ENCODE measurements around the gene COMMD7.
A peak's percentile ranks its signal among the peaks of the same experiment; 100 is the strongest.
"Not testable (repeated sequence)": the region's sequence is repeated elsewhere in the genome, so short reads cannot be mapped to it uniquely, and the experiment has no call there.

Gene COMMD7

DNA sequence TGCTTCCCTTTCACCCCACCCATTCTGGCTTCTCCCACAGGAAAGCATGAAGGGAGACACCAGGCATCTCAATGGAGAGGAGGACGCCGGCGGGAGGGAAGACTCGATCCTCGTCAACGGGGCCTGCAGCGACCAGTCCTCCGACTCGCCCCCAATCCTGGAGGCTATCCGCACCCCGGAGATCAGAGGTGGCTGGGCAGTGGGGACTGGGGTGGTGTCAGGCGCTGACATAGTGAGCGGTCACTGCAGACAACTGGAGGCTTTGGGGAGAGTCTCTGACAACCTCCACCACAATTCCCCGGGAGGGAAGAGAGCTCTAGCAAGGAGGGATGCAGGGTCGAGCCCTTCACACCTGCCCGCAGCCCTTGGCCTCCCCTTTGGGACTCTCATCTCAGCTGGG is 37.0 kb upstream of the COMMD7 start:
- peaks cover 12% of the 10 kb centered on the region for H3K4me1 ChIP-seq (ENCODE audit: control insufficient read depth, insufficient read depth, low read length, poor library complexity, severe bottlenecking)
- H3K36me3 ChIP-seq (ENCODE audit: control insufficient read depth, insufficient read depth, low read length) = peaks cover 57% of the 10 kb centered on the region
- 86 to 87% methylated on average over 13 to 14 of the region's 16 CpGs for WGBS, 2 experiments (ENCODE audit: insufficient coverage in 2 of 2)
- no peaks in the 10 kb centered on the region for H3K9me3 ChIP-seq (ENCODE audit: control insufficient read depth, low read length)
- no peak overlapping the region for H3K4me3 ChIP-seq (ENCODE audit: extremely low read depth, insufficient read depth, low read length, poor library complexity, severe bottlenecking)
- H3K27ac ChIP-seq (ENCODE audit: low read depth, low read length, severe bottlenecking) = peak overlapping the region; percentile 41

DNA sequence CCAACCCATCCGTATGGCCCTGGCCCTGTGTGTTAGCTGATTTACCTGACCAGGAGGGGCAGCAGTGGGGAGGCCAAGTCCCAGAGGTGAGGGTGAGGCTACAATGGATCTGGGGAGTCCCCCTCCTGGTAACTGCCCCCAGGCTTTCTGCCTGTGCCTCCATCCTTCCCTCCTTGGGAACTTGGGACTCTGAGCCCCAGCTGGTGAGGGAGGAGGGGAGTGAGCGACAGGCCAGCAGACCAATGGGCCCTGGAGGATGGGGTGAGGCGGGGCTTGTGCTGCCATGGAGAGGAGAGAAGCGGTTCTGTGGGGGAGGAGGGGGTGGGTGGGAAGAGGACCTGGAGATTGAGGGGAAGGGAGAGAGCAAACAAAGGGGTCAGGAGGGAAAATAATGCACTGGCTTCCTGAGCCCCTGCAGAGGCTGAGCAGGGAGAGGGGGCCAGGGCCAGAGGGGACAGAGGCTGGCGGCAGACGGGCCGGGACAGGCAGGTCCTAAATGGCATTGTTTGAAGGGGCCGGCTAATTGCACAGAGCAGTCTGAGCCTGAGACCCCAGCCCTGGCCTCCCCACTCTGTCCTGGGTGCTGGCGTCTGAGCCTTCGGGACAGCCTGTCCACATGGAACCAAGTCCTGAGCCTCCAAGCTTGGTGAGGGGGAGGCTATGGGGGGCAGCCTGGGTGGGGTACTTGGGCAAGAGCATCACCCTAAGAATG is 36.4 kb upstream of the COMMD7 start:
- 78 to 89% methylated on average over 6 to 9 of the region's 10 CpGs for WGBS, 2 experiments (ENCODE audit: insufficient coverage in 2 of 2)
- Histone ChIP-seq H3K27ac (ENCODE audit: low read depth, low read length, severe bottlenecking) (peak overlapping the region; percentile 41), H3K36me3 (ENCODE audit: control insufficient read depth, insufficient read depth, low read length) (peaks cover 51% of the 10 kb centered on the region), H3K4me3 (ENCODE audit: extremely low read depth, insufficient read depth, low read length, poor library complexity, severe bottlenecking) (no peak overlapping the region), H3K4me1 (ENCODE audit: control insufficient read depth, insufficient read depth, low read length, poor library complexity, severe bottlenecking) (peaks cover 12% of the 10 kb centered on the region), H3K9me3 (ENCODE audit: control insufficient read depth, low read length) (no peaks in the 10 kb centered on the region)

DNA sequence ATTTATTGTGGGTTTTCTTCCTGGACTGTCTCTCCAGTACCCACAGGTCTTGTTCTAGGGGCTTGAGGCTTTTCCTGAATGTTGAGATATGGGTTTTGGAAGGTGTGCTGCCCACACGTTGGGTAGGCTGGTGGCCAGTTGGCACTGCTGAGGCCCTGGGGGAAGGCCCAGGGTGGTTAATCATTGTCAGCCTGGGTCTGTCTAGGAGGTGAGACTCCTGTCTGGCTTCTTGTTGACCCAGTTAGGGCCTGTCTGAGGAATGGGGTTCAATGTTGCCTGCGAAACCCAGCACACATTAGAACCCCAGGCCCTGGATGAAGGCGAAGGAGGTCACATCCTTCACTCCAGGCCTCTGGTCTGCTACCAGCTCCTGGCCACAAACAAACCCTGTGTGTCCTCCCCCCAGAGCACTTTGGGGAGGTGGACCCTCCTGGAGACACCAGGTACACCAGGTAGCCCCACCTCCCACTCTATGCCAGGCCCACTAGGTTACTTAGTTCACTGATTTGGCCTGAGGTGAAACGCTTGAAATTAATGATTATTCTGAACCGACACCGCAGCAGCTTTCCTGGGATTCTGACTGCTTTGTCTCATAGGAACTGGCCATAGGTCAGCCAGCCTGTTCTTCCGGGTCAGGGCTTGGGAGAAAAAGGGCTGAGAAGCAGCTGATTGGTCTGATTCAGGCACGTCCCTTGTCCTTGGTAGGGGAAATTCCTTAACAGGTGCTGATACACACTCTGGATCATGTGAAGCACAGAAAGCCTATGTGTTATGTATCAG is 34.1 kb upstream of the COMMD7 start:
- H3K4me1 ChIP-seq (ENCODE audit: control insufficient read depth, insufficient read depth, low read length, poor library complexity, severe bottlenecking) = peaks cover 12% of the 10 kb centered on the region
- H3K9me3 ChIP-seq (ENCODE audit: control insufficient read depth, low read length) = no peaks in the 10 kb centered on the region
- H3K4me3 ChIP-seq (ENCODE audit: extremely low read depth, insufficient read depth, low read length, poor library complexity, severe bottlenecking) = no peak overlapping the region
- H3K36me3 ChIP-seq (ENCODE audit: control insufficient read depth, insufficient read depth, low read length) = peaks cover 31% of the 10 kb centered on the region
- no peak overlapping the region for H3K27ac ChIP-seq (ENCODE audit: low read depth, low read length, severe bottlenecking)
- WGBS, 2 experiments (ENCODE audit: insufficient coverage in 2 of 2) = 91 to 95% methylated on average over 8 of the region's 8 CpGs

DNA sequence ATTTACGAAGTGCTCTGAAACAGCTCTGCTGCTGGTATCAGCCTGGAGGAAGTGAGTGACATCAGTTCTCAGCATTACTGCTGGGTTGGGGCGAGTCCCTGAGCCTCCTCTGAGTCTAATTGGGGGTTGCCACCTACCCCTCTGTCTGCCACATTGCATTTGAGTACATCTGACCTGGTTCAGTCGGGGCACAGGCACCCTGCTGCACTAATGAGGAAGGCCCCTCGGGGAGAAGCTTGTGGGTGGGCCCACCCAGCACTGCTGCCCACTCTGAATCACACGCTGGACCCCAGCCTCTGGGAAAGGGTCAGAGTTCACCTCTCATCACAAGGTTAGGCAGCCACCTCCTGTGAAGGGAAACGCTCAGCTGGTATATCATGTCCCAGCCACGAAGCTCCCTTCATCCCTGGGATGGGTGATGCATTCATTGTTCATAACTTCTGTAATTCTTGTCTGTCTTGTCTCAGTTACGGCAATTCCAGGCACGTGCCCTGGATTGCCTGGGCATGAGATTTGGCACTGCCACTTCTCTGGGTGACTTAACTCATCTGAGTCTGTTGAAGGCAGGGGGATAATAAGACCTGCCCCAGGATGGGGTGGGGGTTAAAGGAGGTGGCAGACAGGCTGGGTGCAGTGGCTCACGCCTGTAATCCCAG is 32.2 kb upstream of the COMMD7 start:
- WGBS, 2 experiments (ENCODE audit: insufficient coverage in 2 of 2) = 92 to 96% methylated on average over 8 of the region's 10 CpGs
- Histone ChIP-seq H3K36me3 (ENCODE audit: control insufficient read depth, insufficient read depth, low read length) (peaks cover 12% of the 10 kb centered on the region), H3K9me3 (ENCODE audit: control insufficient read depth, low read length) (no peaks in the 10 kb centered on the region), H3K27ac (ENCODE audit: low read depth, low read length, severe bottlenecking) (no peak overlapping the region), H3K4me1 (ENCODE audit: control insufficient read depth, insufficient read depth, low read length, poor library complexity, severe bottlenecking) (peaks cover 16% of the 10 kb centered on the region), H3K4me3 (ENCODE audit: extremely low read depth, insufficient read depth, low read length, poor library complexity, severe bottlenecking) (no peak overlapping the region)

DNA sequence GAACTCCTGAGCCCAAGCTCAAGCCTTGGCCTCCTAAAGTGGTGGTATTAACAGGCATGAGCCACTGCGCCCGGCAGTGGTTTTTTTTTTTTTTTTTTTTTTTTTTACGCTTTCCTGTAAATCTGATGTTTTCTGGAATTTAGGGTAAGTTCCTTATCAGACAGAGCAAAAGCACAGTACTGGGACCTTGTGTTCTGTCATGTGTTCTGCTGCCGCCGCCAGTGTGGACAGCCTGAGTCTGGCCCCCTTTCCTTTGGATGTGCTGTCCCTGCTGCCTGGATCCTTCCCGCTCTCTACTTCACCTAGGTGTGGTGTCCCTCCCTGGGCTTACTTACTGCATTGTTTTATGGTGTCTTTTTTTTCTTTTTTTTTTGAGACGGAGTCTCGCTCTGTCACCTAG is 30.6 kb upstream of the COMMD7 start:
- peaks cover 16% of the 10 kb centered on the region for H3K4me1 ChIP-seq (ENCODE audit: control insufficient read depth, insufficient read depth, low read length, poor library complexity, severe bottlenecking)
- peaks cover 6% of the 10 kb centered on the region for H3K36me3 ChIP-seq (ENCODE audit: control insufficient read depth, insufficient read depth, low read length)
- H3K4me3 ChIP-seq (ENCODE audit: extremely low read depth, insufficient read depth, low read length, poor library complexity, severe bottlenecking) = no peak overlapping the region
- H3K9me3 ChIP-seq (ENCODE audit: control insufficient read depth, low read length) = no peaks in the 10 kb centered on the region
- no peak overlapping the region for H3K27ac ChIP-seq (ENCODE audit: low read depth, low read length, severe bottlenecking)
- WGBS, 2 experiments (ENCODE audit: insufficient coverage in 2 of 2) = 92% methylated on average over 3 to 4 of the region's 8 CpGs

DNA sequence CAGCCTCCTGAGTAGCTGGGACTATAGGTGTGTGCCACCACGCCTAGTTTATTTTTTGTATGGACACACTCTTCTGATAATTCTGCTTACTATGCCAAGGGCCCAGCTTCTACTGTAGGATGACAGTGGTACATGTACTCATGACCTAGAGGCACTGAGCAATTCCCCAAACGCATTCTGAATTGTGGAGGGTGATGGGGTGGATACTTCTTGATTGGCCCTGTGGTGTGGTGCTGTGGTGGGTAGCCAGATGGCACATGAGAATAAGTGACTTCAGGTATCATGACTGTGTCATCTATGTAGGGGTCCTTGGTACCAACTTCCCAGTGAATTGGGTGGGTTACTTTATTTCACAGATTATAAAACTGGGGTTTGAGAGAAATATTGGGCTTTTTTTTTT is 30.0 kb upstream of the COMMD7 start:
- Histone ChIP-seq H3K27ac (ENCODE audit: low read depth, low read length, severe bottlenecking) (no peak overlapping the region), H3K9me3 (ENCODE audit: control insufficient read depth, low read length) (no peaks in the 10 kb centered on the region)

DNA sequence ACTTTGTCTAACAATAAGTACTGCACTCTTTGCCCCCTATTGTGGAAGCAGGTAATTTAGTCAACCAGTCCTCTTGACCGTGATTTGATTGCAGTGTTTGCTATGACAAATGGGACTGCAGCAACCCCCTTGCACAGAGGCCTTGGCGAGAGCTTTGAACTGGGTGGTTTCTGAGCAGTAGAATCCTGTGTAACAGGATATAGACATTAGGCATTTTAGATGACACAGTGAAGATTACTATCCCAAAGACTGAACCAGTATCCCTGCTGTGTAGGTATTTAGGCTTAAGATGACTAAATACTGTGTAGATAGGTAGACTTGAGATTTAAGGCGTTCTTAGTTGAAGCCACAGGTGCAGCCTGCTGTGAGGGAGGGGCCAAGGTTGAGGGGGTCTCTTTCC is 28.8 kb upstream of the COMMD7 start:
- Histone ChIP-seq H3K4me1 (ENCODE audit: control insufficient read depth, insufficient read depth, low read length, poor library complexity, severe bottlenecking) (peaks cover 16% of the 10 kb centered on the region), H3K27ac (ENCODE audit: low read depth, low read length, severe bottlenecking) (no peak overlapping the region), H3K4me3 (ENCODE audit: extremely low read depth, insufficient read depth, low read length, poor library complexity, severe bottlenecking) (no peak overlapping the region), H3K36me3 (ENCODE audit: control insufficient read depth, insufficient read depth, low read length) (peaks cover 11% of the 10 kb centered on the region), H3K9me3 (ENCODE audit: control insufficient read depth, low read length) (no peaks in the 10 kb centered on the region)
- WGBS, 2 experiments (ENCODE audit: insufficient coverage in 2 of 2) = 100% methylated on average over 2 to 3 of the region's 3 CpGs

More for the DNA sequence above, 30.0 kb upstream of the COMMD7 start:
- Histone ChIP-seq H3K4me3 (ENCODE audit: extremely low read depth, insufficient read depth, low read length, poor library complexity, severe bottlenecking) (no peak overlapping the region), H3K4me1 (ENCODE audit: control insufficient read depth, insufficient read depth, low read length, poor library complexity, severe bottlenecking) (peaks cover 16% of the 10 kb centered on the region), H3K36me3 (ENCODE audit: control insufficient read depth, insufficient read depth, low read length) (peaks cover 3% of the 10 kb centered on the region)
- 90 to 92% methylated on average over 2 of the region's 2 CpGs for WGBS, 2 experiments (ENCODE audit: insufficient coverage in 2 of 2)

DNA sequence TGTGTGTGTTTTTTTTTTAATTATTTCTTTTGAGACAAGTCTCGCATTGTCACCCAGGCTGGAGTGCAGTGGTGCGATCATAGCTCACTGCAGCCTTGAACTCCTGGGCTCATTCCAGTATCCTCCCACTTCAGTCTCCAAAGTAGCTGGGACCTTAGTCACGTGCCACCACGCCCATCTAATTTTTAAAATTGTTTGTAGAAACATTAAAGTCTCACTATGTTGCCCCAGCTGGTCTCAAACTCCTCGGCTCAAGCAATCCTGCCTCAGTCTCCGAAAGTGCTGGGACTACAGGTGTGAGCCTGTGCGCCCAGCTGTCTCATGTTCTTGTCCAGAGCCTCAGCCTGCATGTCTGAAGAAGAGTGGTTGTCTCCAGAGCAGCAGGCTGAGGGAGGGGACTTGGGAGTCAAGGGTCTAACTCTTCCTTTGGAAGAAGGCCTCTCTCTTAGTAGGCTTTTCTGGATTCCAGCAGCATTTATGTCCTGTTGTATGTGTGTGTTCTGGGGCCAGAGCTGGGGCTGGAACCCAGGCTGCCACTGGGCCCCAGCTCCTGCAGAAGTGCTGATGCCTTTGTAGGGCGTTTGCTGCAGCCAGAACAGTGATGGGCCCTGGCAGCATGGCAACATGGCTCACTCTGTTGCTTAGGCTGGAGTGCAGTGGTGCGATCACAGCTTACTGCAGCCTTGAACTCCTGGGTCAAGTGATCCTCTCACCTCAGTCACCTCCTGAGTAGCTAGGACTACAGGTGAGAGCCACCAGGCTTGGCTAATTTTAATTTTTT is 24.3 kb upstream of the COMMD7 start:
- H3K27ac ChIP-seq (ENCODE audit: low read depth, low read length, severe bottlenecking) = no peak overlapping the region
- H3K36me3 ChIP-seq (ENCODE audit: control insufficient read depth, insufficient read depth, low read length) = peaks cover 11% of the 10 kb centered on the region
- H3K4me1 ChIP-seq (ENCODE audit: control insufficient read depth, insufficient read depth, low read length, poor library complexity, severe bottlenecking) = peaks cover 17% of the 10 kb centered on the region
- 90 to 95% methylated on average over 5 to 7 of the region's 9 CpGs for WGBS, 2 experiments (ENCODE audit: insufficient coverage in 2 of 2)
- no peak overlapping the region for H3K4me3 ChIP-seq (ENCODE audit: extremely low read depth, insufficient read depth, low read length, poor library complexity, severe bottlenecking)
- H3K9me3 ChIP-seq (ENCODE audit: control insufficient read depth, low read length) = no peaks in the 10 kb centered on the region

DNA sequence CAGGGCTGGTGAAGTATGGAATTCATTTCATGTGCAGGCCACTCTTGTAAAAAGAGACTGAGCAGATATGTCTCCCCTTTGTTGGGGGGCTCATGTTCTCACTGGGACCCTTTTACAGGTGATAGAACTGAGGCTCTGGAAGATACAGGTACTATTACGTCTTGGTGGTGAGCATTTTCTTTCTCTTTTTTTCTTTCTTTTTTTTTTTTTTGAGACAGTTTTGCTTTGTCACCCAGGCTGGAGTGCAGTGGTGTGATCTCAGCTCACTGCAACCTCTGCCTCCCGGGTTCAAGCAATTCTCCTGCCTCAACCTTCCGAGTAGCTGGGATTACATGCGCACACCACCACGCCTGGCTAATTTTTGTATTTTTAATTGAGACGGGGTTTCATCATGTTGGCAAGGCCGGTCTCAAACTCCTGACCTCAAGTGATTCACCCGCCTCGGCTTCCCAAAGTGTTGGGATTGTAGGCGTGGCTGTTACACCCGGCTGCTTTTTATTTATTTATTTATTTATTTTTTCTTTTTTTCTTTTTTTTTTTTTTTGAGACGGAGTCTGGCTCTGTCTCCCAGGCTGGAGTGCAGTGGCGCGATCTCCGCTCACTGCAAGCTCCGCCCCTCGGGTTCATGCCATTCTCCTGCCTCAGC is 22.1 kb upstream of the COMMD7 start:
- H3K4me1 ChIP-seq (ENCODE audit: control insufficient read depth, insufficient read depth, low read length, poor library complexity, severe bottlenecking) = peaks cover 21% of the 10 kb centered on the region
- H3K4me3 ChIP-seq (ENCODE audit: extremely low read depth, insufficient read depth, low read length, poor library complexity, severe bottlenecking) = not testable (repeated sequence)

More for the DNA sequence above, 22.1 kb upstream of the COMMD7 start:
- whole genome bisulfite sequencing, 2 experiments (ENCODE audit: insufficient coverage in 2 of 2) = 90 to 97% methylated on average over 5 to 9 of the region's 17 CpGs
- not testable (repeated sequence) for H3K9me3 ChIP-seq (ENCODE audit: control insufficient read depth, low read length)
- peak overlapping the region; percentile 59 for H3K27ac ChIP-seq (ENCODE audit: low read depth, low read length, severe bottlenecking)
- H3K36me3 ChIP-seq (ENCODE audit: control insufficient read depth, insufficient read depth, low read length) = peaks cover 11% of the 10 kb centered on the region

Measured in mesodermal cell (in vitro differentiated cells).